NCI-H524 (cell line): ENCODE measurements around the gene LIX1L.
A peak's percentile ranks its signal among the peaks of the same experiment; 100 is the strongest.

ENCODE experiments used
- DNase-seq, 2 experiments: peaks; one replicate each; lab custom pipeline; 2025; lab: John Stamatoyannopoulos, UW

Gene LIX1L

DNA sequence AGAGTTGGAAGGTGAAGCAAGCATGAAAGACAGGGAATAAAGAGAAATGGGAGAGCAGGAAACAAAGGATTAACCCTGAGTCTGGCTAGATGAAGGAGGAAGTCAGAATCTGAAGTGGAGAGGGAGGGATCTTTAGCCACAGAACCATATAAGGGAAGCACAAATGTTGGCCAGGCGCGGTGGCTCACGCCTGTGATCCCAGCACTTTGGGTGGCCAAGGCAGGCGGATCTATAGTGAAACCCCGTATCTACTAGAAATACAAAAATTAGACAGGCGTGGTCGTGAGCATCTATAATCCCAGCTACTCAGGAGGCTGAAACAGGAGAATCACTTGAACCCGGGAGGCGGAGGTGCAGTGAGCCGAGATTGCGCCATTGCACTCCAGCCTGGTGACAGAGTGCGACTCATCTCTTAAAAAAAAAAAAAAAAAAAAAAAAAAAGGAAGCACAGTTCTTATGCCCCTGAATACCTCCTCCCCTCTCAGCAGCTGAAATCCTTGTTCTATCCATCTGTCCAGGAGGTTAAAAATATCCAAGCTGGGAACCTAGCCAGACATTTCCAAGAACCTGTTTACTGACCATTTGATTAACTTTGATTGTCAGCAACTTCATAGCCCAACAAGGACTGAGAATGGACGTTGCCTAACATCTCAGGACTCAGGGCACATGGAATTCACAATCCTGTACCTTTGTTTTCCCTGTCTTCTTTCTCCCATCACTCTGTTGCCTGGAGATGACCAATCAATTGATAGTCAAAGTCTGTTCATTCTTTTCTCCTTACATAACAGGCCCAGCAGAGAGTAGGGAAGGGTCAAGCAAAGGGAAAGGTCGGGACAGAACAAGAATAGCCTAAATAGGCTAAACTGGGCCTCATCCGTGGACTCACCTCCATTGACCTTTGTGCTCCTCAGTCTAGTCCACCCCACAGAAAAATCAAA is 28.0 kb upstream of the LIX1L start:
- DNase-seq = peak; percentile 17 to 64

GRCh38 chr1:145985129-145985501 is 27.3 kb upstream of the LIX1L start:
- DNase-seq = no peak

- DNase-seq = no peak
Measured at GRCh38 chr1:145983960-145984830, 26.4 kb upstream of the LIX1L start.

DNA sequence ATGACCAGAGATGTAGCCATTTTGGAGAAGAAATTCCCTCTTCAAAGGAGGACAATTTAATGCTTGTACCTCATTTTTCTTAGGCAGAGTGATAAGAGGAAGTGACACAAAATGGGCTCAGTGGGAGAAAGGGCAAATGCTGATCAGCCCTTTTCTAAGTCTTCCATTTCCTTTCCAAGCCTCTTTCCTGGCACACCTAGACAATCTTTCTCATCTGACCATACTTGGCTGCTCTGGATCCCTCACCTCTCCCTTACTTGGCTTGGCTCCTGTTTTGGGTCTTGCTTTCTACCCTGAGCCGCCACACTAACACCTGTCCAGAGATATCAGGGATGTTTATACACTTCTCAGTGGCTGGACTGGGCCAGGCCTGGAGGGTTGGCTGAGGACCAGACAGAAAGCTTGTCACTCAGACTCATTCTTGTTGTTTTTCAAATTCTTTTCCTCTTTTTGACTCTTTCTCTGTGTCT is 25.4 kb upstream of the LIX1L start:
- no peak for DNase-seq

DNA sequence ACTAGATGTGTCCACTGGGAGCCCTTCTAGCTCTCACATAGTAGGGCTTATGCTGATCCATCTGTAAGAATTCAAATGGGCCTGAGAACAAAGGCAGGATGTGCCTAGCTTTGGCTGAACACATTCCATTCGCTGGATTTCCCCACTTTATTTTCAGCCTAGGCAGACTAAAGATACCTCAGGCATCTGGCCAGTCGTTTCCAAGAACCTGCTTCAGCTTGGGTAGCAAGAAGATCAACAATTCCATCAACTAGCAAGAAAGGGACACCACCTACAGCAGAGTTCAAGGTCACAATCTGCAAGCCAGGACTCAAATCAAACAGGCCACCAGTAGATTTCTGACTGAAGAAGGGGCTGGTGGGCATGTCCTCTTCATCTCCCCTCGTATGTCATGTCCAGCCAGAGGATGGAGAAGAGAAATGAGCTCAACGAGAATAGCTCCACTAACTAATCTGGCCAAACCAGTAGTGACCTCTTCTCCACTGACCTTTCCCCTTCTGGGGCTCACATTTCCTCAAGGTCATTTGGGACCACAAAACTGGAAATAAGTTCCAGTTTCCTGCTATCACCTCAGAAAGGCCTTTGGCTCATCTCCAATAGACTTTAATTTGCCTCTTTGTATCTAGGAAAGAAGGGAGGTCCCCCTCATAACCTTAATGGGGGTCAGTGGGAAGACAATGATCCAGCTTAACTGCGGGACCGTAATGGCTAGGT is 24.4 kb upstream of the LIX1L start:
- no peak for DNase-seq

DNA sequence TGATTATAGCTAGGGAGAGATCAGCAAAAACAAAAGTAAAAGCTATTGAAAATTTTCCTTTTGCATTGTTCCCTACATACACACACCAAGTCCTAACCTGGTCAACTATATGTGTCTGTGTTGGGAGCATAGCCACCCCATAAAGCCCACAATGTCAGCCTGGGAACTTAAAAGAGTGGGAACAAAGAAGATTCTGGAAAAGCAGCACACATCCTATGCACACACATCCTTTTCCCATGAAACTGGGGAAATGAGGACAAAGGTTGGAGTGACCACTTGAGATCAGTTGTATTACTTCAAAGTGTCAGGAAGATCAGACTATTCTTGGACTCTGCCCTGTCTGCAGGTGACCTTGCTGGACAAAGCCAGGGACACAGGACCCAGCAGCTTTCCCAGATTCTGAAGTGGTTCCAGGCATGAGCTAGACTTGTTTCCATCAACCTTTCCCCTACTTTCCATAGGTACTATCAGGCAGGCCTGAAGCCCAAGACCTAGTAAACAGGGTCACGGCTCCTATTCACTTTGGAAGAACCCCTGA is 22.7 kb upstream of the LIX1L start:
- DNase-seq = no peak

DNA sequence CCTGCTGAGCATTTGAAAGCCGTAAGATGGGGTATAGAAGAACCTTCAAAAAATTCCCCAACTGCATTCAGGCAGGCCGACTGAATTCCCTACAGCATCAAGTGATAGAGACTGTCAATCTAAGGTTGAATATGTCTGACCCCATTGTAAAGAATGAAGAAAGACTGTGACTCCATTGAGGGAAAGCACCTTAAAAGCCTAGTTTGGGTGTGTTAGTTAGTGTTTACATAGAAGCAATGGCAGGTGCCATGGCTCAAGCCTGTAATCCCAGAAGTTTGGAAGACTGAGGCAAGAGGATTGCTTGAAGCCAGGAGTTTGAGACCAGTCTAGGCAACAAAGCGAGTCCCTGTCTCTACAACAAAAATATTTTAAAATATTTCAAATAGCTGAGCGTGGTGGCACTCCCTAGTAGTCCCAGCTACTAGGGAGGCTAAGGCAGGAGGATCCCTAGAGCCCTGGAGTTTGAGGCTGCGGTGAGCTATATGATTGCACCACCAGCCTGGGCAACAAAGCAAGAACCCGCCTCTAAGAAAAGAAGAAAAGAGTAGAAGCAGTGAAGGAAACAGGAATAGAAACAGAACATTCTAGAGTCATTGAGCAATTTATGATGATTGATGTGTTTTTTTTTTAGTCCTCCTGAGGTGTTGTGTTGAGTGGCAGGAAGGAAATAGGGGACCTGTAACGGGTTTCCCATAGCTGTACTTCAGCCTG is 22.1 kb upstream of the LIX1L start:
- no peak for DNase-seq

- peak; percentile 97 to 99 for DNase-seq
Measured at GRCh38 chr1:145978854-145979745, 21.3 kb upstream of the LIX1L start.

- no peak for DNase-seq
Measured at GRCh38 chr1:145978471-145978853, 20.6 kb upstream of the LIX1L start.

GRCh38 chr1:145977486-145978470 is 20.0 kb upstream of the LIX1L start:
- peak; percentile 38 to 62 for DNase-seq

DNA sequence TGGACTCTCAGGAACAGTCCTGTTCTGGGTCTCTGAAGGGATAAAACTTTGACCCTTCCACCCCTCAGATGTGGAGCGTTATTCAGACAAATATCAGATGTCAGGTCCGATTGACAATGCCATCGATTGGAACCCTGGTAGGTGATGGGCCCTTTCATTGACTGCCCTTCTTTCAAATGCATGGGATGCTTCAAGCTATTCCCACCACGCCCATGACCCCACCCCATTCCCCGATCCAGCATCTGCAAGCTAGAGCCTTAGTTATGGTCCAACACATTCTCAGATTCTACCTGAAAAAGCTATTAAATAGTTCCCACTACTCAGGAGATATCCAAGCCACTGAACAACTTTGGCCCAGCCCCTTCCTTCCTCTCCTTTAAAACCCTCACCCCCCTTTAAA is 19.2 kb upstream of the LIX1L start:
- DNase-seq = no peak

DNA sequence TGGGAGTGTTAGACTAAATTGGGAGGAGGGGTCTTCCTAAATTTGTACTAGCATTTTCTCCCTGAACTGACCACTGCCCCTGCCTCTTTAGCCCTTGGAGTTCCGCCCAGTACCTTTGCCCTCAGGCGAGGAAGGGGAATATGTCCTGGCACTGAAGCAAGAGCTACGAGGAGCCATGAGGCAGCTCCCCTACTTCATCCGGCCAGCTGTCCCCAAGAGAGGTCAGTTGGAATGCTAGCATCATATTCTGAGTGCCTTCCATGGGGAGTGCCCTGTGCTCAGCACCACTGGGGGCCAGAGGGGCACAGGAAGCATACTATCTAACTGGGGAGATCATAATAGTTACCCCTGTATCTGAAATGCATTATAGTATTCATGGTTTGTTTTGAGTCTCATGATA is 17.4 kb upstream of the LIX1L start:
- DNase-seq = no peak

- DNase-seq = no peak
Measured at GRCh38 chr1:145974721-145975120, 16.9 kb upstream of the LIX1L start.

- no peak for DNase-seq
Measured at GRCh38 chr1:145972580-145972979, 14.8 kb upstream of the LIX1L start.

GRCh38 chr1:145967288-145967687 is 9.5 kb upstream of the LIX1L start:
- no peak for DNase-seq

DNA sequence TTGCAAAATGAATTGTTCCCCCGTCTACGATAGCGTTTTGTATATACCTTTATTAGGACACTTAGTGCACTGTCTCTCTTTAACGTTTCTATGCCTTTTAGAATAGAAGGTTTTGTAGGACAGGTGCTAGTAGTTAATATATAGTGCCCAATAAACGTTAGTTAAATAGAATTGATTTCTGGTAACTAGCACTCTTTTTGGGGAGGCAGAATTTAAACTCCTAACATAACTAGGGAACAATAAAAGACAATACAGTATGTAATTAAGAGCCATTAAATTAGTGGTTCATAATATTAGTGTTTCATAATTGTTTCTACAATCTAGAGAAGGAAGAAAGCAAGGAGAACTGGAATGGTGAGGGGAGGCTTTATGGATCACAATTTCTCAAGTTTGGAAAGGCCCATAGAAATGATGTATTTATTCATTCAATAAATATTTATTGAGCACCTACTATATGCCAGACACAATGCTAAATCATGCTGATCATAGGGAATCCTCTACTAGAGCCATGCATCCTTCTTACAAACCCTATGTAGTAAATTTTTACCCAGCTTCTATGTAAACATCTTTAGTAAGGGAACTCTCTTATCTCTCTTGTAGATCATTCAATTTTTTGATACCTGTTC is 7.4 kb upstream of the LIX1L start:
- no peak for DNase-seq

DNA sequence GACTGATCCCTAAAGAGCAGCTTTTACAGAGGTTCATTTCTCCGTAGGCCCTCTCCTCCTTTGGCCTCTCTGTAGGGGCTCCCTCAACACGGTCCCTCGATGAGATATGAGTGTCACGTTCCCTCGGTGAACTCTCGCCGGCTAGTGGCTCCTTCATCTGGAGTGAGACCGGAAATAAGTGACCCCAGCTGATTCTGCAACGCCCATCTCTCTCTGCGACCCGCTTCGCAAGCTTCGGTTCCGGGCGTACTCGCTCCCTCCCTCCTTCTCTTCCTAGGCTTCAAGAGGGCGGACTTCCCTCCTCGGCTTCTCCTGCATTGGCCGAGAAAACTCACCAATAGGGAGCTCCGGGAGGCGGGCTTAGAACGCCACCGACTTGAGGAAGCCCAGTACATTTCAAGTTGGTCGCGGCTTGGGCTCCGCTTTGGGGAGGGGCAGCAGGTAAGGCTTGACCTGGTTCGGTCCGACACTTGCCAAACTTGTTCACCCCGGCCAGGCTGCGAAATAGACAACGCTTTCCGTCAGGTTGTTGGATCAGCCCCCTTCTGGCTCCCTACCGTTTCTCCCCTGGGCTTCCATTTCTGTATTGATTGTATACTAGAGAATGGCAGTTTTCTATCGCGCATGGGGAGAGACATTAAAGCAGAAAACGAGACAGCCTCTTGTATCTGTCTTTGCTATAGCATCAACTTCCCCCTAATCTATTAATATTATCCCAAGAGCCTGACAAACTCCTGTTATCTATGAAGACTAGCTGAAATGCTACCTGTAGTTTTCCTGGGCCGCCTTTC is 6.7 kb upstream of the LIX1L start, which contains the start of the genes ANKRD34A and POLR3GL:
Gene ANKRD34A (minus strand): TSS at position 248 of the 791 bp plus-strand sequence. CDS start 2,816 bp downstream, outside the sequence.
Gene POLR3GL (plus strand): TSS at position 363 of the 791 bp plus-strand sequence. CDS start 10,176 bp downstream, outside the sequence.
- DNase-seq = peak; percentile 91
